Bone marrow (tissue), 2 donors: ENCODE results near the gene SMIM8.
"Not testable (repeated sequence)": the region's sequence is repeated elsewhere in the genome, so short reads cannot be mapped to it uniquely, and the experiment has no call there.

ENCODE experiments used
- DNase-seq, 2 donors: peaks; one replicate each; lab custom pipeline; 2025; lab: John Stamatoyannopoulos, UW

SMIM8 gene

DNA sequence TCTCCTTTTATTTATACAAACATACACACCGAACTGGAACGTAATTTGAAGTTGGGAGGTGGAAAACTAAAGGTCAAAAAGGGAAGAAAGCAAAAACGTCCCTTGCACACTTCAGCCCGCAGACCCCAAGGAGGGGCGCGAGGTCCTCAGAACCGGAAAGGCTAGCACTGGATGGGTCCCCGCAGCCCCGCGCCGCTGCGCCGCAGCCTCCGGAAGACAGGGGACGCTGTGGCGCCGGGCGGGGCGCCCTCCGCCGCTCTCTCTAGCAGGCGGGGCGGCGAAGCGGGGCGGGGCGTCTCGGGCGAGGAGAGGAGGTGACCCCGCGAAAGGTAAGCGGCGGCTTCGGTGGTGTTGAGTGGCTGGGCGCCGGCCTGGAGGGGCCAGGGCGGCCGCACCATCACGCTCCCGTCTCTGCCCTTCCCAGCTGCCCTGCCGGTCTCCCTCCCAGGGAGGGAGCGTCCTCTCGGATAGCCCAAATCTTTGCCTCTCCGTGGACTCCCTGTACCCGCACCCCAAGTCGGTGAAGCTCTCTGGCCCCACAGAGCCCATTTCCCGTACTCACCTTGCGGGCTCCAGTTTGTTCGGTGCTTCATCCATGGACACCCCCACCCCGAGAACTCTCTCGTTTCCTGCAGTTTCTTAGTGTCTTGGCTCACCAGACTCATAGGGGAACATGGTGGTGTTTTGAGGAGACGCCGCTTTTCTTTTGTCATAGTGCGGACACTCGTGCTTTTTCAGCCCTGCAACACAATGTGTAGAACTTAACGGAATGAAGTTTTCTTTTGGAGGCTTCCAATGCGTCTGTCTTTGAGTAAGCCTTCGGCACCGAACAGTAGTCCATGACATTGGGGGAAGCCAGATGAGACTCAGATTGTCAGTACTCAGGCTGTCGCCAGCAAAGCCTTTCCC, at the start of gene SMIM8:
Gene SMIM8 (plus strand): TSS at position 285 of the 909 bp plus-strand sequence. CDS start 14,444 bp downstream, outside the sequence.
- DNase-seq: peak; percentile 44 to 46

DNA sequence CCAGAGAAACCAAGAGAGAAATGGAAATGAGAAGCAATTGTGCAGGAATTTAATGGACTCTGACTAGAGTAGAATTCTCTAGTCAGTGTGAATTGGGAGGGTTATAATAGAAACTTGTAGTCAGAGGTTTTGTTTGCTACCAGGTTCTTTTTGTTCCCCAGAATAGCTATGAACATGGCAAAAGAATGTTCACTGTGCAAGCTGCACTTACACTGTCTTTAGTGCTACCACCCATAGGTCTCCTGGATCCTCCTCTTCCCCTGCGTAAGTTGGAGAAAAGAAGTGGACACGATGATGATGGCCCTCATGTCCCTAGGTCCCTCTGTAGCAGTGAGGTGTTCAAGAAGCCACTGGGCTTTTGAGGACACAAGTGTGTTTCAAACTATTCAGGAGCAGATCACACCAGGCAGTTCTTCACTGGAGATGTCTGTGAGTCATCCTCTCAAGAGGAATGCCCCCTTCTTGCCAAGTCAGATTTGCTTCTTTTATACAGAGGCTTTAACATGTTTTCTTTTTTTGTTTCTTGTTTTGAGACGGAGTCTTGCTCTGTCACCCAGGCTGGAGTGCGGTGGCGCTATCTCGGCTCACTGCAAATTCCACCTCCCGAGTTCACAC, 47.6 kb upstream of the SMIM8 start:
- no peak for DNase-seq

DNA sequence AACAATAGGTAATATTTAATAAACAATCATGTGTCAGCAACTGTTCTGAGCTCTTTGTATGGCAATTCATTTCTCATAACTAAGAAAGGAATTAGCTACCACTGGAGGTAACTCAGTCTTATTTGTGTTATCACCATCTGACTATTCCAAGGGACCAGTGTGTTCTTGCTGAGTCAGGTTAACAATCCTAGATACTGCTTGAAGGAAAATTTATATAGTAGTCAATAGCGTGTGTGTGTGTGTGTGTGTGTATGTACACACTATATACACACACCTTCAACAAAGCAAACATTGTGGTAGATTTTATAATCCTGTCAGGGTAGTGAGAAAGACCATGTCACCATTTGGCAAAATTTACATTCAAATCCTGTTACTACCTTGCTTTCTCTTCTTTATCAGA, 45.8 kb upstream of the SMIM8 start:
- no peak for DNase-seq

- DNase-seq: no peak
Measured at GRCh38 chr6:87277123-87277522, 45.3 kb upstream of the SMIM8 start.

DNA sequence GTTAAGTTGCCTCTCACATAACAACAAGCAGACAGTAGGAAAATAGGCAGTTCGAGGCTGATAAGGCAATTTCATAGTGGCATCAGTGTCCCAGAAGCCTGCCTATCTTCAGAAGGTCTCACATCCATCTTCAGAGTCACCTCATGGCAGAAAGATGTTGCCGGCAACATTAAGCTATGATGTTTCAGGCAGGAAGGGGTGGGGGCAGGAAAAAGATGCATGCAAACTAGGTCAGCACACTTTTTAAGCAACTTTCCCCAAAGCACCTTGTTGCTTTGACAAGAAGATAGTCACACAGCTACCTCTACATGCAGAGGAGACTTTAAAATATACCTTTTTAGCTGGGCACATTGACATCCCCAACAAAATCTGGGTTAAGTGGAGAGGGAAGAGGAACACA, 43.2 kb upstream of the SMIM8 start:
- no peak for DNase-seq

DNA sequence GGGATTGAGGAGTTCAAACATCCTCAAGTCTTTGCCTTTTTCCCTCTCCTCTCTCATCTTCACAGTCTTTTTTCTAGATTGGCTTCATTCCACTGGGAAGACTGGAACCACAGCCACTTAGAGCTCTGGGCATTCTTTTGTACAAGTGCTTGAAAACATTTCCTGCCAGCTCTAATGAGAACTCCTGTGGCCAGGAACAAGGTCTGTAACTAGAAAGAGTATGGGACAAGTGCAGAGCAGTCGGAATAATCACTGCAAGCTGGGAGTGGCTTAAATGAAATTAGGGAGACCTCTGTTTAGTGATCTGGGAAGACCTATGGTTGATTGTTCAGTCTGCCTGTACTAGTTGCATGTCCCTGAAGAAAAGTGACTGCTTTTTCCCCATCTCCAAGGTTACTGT, 41.0 kb upstream of the SMIM8 start:
- DNase-seq: no peak

- no peak for DNase-seq
Measured at GRCh38 chr6:87282743-87283142, 39.6 kb upstream of the SMIM8 start.

DNA sequence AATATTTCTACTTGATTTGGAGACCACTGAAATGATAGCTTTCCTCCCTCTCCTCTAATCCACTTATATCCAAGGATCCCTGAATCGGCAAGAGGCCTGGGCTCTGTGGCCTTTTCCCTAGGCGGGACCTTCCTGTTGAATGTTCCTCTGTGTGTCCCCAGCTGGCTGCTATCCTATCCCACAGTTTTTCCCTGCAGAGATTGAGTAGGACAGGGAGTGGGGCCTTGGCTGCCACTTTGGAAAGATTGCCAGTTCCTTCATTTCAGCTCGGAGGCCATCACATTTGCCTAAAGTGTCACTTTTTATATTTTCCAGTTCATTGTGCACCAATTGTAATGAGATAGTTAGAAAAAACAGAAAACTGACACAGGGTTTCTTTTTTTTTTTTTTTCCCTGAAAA, 38.9 kb upstream of the SMIM8 start:
- no peak for DNase-seq

DNA sequence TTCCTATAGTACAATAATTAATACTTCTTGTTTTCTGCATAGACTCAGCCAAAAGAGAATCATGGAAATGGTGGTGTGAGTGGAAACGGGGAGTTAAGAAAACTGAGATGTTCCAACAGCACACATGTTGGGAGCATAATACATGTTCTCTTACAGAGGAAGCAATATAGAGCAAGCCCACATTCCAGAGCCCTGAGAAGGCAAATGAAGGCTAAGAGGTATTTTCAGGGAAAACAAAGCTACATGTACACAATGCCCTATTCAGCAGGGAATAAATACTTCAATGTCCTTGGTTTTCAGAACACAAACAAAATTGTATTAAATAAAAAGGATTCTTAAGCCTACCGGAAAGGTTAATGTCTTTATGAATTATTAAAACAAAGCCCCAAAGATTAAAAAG, 35.1 kb upstream of the SMIM8 start:
- no peak for DNase-seq

GRCh38 chr6:87289571-87289970, 32.8 kb upstream of the SMIM8 start:
- no peak for DNase-seq

- no peak for DNase-seq
Measured at GRCh38 chr6:87291883-87292282, 30.5 kb upstream of the SMIM8 start.

- no peak for DNase-seq
Measured at GRCh38 chr6:87293526-87293925, 28.9 kb upstream of the SMIM8 start.

- no peak for DNase-seq
Measured at GRCh38 chr6:87297119-87297518, 25.3 kb upstream of the SMIM8 start.

DNA sequence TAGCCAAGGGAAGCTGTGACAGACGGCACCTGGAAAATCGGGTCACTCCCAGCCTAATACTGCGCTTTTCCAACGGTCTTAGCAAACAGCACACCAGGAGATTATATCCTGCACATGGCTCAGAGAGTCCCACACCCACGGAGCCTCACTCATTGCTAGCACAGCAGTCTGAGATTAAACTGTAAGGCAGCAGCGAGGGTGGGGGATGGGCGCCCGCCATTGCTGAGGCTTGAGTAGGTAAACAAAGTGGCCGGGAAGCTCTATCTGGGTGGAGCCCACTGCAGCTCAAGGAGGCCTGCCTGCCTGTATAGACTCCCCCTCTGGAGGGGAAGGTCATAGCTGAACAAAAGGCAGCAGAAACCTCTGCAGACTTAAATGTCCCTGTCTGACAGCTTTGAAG, 21.1 kb upstream of the SMIM8 start:
- DNase-seq: not testable (repeated sequence)

DNA sequence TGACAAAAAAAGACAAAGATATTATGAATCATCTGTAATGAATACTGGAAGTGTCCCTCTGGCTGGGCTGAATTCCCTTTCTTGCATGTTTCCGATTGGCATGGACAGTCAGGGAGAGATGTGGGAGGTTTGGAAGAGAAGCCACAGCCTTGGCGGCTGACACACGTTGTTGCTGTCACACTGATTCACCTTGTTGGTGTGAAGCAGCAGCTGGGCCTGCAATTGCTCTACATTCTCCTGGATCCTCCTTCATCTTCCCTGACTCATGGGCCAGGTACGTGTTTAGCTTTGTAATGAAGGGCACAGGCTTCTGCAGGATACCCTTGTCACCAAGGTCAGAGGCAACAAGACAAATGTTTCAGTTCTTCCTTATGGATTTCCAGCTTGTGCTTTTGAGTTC, 13.4 kb upstream of the SMIM8 start:
- DNase-seq: no peak

- no peak for DNase-seq
Measured at GRCh38 chr6:87312860-87313259, 9.5 kb upstream of the SMIM8 start.

DNA sequence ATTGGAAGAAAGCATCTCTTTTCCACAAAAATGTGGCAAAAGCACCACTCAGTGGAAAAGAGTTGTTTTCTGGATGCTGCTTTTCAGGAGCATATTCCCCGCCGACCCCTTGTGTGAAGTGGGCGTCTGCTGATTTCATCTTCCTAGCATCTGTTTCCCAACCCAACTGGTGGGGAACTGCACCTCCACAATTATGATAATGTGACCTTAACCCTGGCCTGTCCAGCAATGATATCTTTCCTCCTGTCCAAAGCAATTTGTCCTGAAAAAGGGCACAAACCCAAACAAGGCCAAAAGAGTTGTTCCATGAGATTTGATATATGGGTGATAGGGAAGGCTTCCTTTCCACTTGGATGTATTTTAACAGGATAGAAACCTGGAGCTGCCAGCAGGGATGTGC, 7.3 kb upstream of the SMIM8 start:
- DNase-seq: no peak

DNA sequence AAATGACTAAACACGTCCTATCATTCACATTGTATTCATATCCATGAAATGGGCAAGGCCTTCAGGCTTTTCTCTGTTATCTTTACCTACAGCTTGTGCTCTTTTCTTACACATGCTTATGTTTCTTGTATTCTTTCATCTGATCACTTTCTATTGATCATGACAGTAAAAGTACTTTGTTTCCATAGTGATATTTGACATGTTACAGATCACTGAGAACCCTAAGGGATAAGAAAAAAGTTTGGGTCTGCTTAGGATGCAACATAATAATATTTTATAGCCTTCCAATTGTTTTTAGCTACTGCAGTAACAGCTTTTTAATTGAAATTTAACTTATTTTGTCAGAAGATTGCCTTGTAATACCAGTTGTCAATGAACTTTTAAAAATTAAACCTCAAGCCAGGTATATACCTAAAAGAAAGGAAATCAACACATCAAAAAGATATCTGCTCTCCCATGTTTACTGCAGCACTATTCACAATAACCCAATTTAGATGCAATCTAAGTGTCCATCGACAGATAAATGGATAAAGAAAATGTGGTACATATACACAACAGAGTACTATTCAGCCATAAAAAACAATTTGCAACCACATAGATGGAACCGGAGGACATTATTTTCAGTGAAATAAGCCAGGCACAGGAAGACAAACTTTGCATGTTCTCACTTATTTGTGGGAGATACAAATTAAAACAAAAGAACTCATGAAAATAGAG, 3.0 kb upstream of the SMIM8 start:
- DNase-seq: no peak

DNA sequence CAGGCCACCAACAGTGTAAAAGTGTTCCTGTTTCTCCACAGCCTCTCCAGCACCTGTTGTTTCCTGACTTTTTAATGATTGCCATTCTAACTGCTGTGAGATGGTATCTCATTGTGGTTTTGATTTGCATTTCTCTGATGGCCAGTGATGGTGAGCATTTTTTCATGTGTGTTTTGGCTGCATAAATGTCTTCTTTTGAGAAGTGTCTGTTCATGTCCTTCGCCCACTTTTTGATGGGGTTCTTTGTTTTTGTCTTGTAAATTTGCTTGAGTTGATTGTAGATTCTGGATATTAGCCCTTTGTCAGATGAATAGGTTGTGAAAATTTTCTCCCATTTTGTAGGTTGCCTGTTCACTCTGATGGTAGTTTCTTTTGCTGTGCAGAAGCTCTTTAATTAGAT, 1.5 kb downstream of the SMIM8 start:
- DNase-seq: not testable (repeated sequence)

GRCh38 chr6:87330961-87331360, 8.6 kb downstream of the SMIM8 start:
- DNase-seq: no peak

DNA sequence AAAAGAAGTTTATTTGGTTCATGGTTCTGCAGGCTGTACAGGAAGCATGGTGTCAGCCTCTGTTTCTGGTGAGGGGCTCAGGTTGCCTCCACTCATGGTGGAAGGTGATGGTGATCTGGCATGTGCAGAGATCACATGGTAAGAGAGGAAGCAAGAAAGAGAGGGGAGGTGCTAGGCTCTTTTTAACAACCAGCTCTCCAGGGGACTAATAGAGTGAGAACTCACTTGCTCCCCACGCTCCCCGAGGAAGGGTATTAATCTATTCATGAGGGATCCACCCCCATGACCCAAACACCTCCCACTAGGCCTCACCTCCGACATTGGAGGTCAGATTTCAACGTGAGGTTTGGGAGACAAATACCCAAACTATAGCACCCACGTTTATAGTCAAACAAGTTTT, 10.6 kb downstream of the SMIM8 start:
- no peak for DNase-seq

GRCh38 chr6:87333591-87334181, 11.3 kb downstream of the SMIM8 start:
- no peak for DNase-seq

GRCh38 chr6:87334683-87335082, 12.3 kb downstream of the SMIM8 start:
- no peak for DNase-seq
